ENCODE data around the gene FGG.

Gene FGG

DNA sequence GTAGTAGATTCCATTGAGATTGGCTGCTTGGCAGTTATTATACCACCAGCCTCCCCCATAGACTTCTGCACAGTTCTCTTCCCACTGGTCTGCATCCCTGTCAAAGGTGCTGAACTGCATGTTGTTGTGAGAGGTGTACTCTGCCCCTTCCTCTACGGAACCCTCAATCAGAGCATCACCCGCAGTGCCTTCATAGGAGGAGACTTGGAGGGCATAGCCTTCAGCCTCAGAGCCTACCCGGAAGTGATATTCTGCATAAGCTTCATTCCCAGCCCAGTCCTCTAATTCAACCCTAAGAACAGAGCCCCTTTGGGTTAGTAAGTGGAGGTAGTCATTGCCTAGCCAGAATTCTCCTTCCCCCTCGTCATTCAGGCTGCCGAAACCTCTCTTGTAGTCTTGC, 28.2 kb downstream of the FGG start:
- DNase-seq, result no peak

DNA sequence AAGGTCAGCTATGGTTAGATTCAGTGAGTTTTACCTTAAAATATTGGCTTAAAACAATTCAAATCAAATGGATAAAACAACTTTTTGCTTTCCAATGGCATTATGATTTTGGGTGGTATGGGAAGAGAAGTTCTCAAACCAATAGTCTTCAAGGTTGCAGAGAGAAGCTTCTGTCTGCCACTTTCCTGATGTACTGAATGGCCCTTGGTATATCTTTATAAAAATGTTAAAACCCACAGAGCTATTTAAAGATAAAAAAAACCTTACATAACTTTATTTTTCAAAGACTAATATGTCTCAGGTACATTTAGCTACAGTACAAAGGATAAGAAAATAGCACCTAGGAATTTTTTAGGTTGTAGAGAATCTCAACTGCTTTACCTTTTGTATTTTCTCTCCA, 28.8 kb downstream of the FGG start:
- DNase-seq, result no peak

DNA sequence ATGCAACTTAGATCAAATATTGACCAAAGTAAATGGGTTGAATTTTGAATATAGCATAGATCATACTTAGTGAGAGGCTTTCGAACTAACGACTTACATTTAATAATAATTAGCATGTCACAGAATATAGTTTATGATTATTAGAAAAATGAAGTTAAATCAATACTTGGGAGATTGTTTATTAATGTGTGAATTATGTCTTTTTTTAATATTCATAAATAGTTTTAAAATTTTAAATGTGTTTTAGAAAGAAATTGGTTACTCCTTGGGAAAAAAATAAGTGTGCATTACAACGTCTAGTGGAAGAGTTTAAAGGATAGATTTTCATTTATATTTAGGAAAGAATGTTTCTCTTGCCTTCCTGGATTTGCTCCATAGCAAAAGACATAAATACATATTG, 29.2 kb downstream of the FGG start:
- DNase-seq, result no peak

DNA sequence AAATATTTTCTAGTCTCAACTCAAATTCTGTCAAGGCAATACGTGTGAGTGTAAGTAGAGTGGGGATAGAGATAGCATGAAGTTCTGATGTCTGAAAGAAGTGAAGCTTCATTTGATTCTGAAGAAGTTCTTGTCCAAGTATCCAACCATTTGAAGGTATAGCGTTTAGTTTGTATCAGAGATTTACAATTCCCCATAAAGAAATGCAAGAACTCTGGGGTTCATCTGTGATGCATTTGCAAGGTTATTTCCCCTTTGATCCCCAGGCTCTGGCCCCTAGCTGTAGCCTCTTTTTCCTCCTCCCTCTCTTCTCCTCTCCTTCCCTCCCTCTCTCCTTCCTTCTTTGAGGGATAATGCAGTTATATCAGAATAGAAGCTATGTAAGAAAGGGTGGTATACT, 29.7 kb downstream of the FGG start:
- no peak for DNase-seq

DNA sequence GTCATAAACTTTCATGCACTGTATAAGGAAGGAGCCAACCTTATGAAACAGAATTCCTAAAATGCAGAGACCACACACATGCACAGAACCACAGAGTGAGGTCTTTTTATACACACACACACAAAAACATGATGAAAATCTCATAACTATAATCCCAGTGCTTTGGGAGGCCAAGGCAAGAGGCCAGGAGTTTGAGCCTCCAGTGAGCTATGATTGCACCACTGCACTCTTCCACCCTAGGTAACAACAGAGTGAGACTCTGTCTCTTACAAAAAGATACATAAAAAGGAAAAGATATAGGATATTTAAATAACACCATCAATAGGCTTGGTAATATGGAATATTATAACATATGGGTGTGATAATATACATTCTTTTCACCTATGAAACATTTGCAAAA, 32.5 kb downstream of the FGG start:
- DNase-seq, result no peak

DNA sequence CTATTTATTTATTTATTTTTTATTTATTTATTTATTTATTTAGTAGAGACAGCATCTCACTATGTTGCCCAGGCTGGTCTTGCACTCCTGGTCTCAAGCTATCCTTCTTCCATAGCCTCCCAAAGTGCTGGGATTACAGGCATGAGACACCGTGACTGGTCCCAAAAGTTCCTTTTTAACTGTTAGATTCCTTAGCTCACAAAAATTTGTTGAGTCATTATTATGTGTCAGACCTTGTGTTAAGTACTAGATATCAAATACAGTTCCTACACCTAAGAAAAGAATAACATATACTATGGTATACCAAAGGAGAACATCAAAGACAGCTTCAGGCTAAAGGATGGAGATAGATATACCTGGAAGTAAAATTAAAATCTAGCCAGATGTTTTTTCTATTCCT, 33.5 kb downstream of the FGG start:
- no peak for DNase-seq

DNA sequence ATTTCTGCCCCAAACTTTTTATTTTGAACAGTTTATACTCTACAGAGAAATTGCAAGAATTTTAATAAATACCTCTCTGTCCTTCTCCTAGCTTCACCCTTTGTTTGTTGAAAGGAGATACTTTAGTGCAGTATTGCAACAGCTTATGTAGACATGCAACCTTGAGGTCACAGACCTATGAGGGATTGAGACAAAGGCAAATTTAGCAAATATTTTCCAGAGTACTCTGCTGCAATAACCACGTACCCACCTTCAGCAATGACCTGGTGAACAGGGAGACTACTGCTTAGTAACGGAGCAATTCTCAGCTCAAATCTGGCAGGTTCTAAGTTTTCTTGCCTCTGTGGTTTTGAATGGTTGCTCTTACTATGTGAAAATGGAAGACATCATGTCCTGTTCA, 35.1 kb downstream of the FGG start:
- no peak for DNase-seq

DNA sequence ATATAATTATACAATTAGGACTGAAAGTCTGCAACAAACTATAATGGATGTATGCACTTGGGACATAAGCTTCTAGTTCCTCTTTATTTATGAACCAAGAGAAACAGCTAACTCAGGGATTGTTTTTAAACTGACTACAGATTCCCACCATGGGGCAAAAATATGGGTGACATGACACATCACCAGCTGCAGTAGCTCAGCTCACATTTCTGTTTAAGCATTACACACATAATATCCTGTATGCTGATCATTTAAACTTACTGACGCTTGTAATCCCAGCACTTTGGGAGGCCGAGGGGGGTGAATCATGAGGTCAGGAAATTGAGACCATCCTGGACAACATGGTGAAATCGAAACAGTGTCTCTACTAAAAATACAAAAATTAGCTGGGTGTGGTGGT, 38.1 kb downstream of the FGG start:
- no peak for DNase-seq

DNA sequence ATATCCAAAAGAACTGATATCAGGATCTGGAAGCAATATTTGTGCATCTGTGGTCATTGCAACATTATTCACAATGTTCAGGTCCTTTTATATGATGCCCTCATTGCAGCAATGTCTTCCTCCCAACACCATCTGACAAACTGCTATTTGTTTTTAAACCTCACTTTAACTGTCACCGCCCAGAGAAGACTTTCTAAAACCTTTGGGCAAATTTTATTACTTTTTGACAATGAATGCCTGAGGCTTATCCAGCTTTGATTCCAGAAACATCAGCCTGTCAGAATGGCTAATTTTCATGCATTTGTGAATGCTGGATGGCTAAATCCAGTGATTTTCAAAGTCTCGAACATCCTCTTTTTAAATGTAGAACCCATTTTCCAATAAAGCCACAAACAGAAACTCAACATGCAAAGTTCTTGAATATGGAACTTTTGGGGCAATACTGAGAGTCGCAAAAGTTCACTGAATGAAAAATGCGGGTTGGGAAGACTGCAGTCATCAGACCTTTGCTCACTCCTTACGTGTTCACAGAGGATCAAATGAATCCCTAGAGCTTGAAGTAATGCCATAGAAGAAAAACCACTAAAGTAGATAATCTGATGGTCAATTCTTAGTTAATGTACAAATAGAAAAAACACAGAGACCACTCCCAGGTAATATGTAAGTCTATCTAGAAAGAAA, 39.1 kb downstream of the FGG start:
- DNase-seq, result no peak

DNA sequence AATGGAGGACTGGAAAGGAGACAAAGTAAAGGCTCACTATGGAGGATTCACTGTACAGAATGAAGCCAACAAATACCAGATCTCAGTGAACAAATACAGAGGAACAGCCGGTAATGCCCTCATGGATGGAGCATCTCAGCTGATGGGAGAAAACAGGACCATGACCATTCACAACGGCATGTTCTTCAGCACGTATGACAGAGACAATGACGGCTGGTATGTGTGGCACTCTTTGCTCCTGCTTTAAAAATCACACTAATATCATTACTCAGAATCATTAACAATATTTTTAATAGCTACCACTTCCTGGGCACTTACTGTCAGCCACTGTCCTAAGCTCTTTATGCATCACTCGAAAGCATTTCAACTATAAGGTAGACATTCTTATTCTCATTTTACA, 42.9 kb downstream of the FGG start:
- no peak for DNase-seq

DNA sequence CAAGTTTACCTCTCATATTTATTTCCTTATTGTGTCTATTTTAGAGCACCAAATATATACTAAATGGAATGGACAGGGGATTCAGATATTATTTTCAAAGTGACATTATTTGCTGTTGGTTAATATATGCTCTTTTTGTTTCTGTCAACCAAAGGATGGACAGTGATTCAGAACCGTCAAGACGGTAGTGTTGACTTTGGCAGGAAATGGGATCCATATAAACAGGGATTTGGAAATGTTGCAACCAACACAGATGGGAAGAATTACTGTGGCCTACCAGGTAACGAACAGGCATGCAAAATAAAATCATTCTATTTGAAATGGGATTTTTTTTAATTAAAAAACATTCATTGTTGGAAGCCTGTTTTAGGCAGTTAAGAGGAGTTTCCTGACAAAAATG, 43.4 kb downstream of the FGG start:
- no peak for DNase-seq

DNA sequence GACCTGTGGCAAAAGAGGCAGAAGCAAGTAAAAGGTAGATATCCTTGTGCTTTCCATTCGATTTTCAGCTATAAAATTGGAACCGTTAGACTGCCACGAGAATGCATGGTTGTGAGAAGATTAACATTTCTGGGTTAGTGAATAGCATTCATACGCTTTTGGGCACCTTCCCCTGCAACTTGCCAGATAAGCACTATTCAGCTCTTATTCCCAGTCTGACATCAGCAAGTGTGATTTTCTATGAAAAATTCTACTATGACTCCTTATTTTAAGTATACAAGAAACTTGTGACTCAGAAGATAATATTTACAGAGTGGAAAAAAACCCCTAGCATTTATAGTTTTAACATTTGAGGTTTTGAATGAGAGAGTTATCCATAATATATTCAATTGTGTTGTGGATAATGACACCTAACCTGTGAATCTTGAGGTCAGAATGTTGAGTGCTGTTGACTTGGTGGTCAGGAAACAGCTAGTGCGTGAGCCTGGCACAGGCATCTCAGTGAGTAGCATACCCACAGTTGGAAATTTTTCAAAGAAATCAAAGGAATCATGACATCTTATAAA, 45.7 kb downstream of the FGG start:
- DNase-seq, result no peak

DNA sequence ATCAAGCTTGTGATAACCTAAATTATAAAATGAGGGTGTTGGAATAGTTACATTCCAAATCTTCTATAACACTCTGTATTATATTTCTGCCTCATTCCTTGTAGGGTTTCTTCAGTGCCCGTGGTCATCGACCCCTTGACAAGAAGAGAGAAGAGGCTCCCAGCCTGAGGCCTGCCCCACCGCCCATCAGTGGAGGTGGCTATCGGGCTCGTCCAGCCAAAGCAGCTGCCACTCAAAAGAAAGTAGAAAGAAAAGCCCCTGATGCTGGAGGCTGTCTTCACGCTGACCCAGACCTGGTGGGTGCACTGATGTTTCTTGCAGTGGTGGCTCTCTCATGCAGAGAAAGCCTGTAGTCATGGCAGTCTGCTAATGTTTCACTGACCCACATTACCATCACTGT, 46.8 kb downstream of the FGG start:
- DNase-seq, result no peak

DNA sequence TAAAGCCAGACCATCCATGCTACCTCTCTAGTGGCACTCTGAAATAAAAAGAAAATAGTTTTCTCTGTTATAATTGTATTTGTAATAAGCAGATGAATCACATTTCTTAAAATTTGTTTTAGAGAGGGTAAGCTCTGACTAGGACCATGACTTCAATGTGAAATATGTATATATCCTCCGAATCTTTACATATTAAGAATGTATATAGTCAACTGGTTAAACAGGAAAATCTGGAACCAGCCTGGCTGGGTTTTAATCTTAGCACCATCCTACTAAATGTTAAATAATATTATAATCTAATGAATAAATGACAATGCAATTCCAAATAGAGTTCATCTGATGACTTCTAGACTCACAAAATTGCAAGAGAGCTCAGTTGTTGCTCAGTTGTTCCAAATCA, 48.1 kb downstream of the FGG start:
- no peak for DNase-seq

DNA sequence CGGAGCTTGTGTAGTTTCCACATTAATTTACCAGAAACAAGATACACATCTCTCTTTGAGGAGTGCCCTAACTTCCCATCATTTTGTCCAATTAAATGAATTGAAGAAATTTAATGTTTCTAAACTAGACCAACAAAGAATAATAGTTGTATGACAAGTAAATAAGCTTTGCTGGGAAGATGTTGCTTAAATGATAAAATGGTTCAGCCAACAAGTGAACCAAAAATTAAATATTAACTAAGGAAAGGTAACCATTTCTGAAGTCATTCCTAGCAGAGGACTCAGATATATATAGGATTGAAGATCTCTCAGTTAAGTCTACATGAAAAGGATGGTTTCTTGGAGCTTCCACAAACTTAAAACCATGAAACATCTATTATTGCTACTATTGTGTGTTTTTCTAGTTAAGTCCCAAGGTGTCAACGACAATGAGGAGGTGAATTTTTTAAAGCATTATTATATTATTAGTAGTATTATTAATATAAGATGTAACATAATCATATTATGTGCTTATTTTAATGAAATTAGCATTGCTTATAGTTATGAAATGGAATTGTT, 49.7 kb downstream of the FGG start, which contains the start of gene FGB:
Gene FGB (plus strand): TSS at position 315 of the 558 bp plus-strand sequence. CDS start 8 bp downstream, at position 323.
- no peak for DNase-seq

DNA sequence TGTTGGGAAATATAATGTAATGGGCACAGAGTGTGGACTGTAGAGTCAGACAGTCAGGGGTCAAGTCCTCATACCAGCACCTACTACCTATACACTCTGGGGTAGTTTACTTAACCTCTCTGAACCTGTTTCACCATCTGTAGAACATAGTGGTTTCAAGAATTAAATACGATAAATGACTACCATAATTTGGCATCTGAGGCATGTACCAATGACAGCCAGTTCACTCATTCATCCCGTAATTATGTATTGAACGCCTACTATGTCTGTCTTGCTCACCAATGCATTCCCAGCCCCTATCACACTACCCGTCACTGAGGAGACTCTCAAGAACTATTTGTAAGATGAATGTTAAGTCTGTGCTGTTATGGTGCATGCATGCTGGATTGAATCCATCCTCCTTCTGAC, 51.6 kb downstream of the FGG start:
- no peak for DNase-seq

DNA sequence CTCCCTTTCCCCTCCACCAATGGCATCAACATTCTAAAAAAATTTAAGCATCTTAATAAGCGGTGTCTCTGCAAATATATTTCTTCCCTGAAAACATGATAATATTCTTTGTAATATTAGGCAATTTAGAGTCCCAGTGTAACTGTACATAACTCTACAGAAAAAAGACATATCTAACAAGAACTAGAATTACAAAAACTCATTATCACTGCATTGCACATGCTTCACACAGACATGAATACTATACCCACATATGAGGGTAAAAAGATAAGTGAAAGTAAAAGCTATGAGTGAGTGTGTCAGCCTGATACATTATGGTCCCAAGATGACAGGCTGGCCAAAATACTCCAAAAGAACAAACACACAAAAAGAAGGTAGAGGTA, 52.0 kb downstream of the FGG start:
- no peak for DNase-seq

DNA sequence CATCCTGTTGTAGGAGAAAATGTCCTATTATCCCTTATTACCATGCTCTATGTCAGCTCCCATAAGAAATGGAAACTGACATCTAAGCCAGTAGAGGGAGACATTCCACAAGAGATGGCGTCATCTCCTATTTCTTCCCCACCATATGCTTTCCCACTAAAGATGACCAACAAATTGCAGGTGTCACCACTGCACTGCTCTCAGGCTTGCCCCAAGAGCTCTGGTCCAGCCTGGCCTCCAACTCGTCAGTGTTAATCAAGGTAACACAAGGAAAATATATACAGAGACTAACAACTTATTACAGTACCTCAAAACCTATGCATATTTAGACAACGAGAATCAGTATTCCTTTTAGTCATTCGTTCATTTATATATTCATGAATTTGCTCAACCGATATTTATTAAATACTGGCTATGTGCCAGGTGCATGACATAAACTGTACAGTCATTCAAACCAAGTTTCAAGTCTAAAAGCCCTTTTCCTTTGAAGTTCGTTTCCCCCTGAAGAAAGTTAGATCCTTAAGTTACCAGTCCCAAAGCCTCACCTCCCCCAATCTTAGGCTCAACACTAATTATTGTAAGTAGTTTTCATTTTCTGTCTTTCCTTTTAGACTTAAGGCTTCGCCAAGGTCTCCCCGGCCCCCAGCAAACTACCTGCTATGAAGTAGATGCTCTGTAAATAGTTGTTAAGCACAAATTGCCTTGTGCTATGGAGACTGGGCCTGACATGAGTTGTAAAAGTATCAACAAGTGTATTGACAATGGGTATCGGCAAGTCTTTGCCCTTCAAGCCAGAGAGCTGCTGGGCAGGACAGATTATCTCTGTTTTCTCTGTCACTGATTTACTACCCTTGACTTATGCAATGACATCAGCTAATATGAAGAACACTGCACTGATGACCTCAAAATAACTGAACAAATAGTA, 52.7 kb downstream of the FGG start:
- DNase-seq, result peak; percentile 9

DNA sequence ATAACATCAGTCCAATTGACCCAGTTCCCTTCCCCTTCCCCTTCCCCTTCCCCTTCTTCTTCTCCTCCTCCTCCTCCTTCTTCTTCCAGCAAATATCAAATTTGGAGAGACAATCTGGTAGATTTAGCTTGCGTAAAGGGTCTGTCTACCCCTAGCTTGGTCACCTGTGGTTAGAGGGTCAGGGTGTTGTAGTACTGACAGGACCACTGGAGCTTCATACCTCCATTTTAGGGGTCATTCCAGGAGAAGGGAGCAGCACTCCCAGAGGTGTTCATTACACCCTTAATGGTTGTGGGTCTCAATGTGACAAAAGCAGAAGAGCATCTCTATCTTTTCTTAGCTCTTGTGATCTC, 53.3 kb downstream of the FGG start:
- DNase-seq, result no peak
